Upper lobe of right lung (tissue), 1 donor: ENCODE measurements around the gene CHRNA10. TPM values are rescaled to one million over a fixed set of nuclear protein-coding genes. Genes with fewer than 3 reads are reported as not detected.

Experiments
- ATAC-seq: fragments of 200-7000 bp; cut with Tn5 transposase; one replicate; pipeline ENCODE4 v1.9.1; 2020; ENCODE audit warnings: mild to moderate bottlenecking, moderate library complexity
- DNase-seq: peaks from one replicate; pipeline ENCODE4 v3.0.0-alpha.2; 2020
- H3K27ac ChIP-seq: fragments of 200-600 bp; one replicate; pipeline ENCODE4 v1.8.0; 2022
- H3K27me3 ChIP-seq: fragments of 200-600 bp; one replicate; pipeline ENCODE4 v1.8.0; 2022; ENCODE audit warnings: mild to moderate bottlenecking
- H3K36me3 ChIP-seq: fragments of 200-600 bp; one replicate; pipeline ENCODE4 v1.8.0; 2022
- H3K4me1 ChIP-seq: fragments of 200-600 bp; one replicate; pipeline ENCODE4 v1.8.0; 2022
- H3K4me3 ChIP-seq: fragments of 200-600 bp; one replicate; pipeline ENCODE4 v1.8.0; 2022; ENCODE audit warnings: mild to moderate bottlenecking
- H3K9me3 ChIP-seq: fragments of 200-600 bp; one replicate; pipeline ENCODE4 v1.8.0; 2022
- intact Hi-C: fragments of 100-400 bp; cut with DNase I; formaldehyde crosslinking; loops from one replicate; pipeline ENCODE4 v1.11.0; 2022
- total RNA-seq: library from RNA; stranded (reverse); fragmentation: NEBNext Ultra II Directional; extraction: Animal tissue kit (Norgen Biotek cat#: 25700); gene quantifications from one replicate; pipeline ENCODE4 v1.2.1, GENCODE V29; 2021
- TF ChIP-seq, protein P1 (sequence below): fragments of 200-600 bp; IDR thresholded peaks from one replicate; pipeline ENCODE4 v1.8.0; 2022; ENCODE audit warnings: antibody characterized with exemption
- donor health status: DM: no; HTN: yes; CAD: no; lungs with severe emphysema.

Gene CHRNA10
- total RNA-seq, 1 donor from 2014 or later: 1.2 TPM

DNA sequence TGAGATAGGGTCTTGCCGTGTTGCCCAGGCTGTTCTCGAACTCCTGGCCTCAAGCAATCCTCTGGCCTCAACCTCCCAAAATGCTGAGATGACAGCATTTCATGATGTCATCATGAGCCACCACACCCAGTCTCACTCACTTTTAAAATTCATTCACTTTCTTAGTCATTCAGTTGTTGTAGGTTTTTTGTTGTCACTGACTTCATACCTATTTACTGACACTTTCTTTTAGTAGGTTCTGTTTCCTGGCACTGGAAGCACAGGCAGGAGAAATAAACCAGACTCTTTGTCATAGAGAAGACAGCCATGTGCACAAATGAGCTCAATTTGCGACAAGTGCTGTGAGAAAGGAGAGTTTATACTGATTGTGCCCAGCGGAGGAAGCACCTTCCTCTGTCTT, 39.9 kb downstream of the CHRNA10 start:
- H3K4me1 ChIP-seq: no peaks in the 10 kb centered on the region
- no peak for ATAC-seq
- H3K4me3 ChIP-seq: no peak overlapping the region
- no peaks in the 10 kb centered on the region for H3K9me3 ChIP-seq
- no peak overlapping the region for H3K27ac ChIP-seq
- intact Hi-C loops: no loop called here
- H3K36me3 ChIP-seq: no peaks in the 10 kb centered on the region
- no peak for DNase-seq
- no peaks in the 10 kb centered on the region for H3K27me3 ChIP-seq
- TF ChIP-seq, protein P1, sequence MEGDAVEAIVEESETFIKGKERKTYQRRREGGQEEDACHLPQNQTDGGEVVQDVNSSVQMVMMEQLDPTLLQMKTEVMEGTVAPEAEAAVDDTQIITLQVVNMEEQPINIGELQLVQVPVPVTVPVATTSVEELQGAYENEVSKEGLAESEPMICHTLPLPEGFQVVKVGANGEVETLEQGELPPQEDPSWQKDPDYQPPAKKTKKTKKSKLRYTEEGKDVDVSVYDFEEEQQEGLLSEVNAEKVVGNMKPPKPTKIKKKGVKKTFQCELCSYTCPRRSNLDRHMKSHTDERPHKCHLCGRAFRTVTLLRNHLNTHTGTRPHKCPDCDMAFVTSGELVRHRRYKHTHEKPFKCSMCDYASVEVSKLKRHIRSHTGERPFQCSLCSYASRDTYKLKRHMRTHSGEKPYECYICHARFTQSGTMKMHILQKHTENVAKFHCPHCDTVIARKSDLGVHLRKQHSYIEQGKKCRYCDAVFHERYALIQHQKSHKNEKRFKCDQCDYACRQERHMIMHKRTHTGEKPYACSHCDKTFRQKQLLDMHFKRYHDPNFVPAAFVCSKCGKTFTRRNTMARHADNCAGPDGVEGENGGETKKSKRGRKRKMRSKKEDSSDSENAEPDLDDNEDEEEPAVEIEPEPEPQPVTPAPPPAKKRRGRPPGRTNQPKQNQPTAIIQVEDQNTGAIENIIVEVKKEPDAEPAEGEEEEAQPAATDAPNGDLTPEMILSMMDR: no peak

DNA sequence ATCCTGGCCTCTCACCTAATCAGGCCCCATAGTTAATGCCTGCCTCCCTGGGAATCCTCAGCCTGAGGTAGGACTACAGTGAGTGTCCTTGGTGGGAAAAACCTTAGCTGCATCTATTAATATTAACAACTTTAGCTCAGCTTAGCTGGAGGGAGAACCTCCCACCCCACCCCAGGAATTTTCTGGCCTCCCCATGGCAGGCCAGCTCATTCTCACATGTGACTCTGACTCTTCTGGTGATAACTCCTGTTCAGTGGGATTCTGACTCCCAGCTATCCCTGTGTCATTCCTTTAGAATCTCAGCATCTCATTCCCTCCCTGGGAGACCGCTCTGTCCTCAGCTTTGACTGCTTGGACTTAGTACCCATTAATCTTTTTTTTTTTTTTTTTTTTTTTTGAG, 43.9 kb downstream of the CHRNA10 start:
- Histone ChIP-seq H3K4me1 (no peaks in the 10 kb centered on the region), H3K27ac (no peak overlapping the region), H3K4me3 (no peak overlapping the region), H3K9me3 (no peaks in the 10 kb centered on the region), H3K36me3 (no peaks in the 10 kb centered on the region), H3K27me3 (no peaks in the 10 kb centered on the region)
- ATAC-seq (no peak), DNase-seq (no peak)
- TF ChIP-seq, protein P1: no peak
- intact Hi-C loops: no loop called here

DNA sequence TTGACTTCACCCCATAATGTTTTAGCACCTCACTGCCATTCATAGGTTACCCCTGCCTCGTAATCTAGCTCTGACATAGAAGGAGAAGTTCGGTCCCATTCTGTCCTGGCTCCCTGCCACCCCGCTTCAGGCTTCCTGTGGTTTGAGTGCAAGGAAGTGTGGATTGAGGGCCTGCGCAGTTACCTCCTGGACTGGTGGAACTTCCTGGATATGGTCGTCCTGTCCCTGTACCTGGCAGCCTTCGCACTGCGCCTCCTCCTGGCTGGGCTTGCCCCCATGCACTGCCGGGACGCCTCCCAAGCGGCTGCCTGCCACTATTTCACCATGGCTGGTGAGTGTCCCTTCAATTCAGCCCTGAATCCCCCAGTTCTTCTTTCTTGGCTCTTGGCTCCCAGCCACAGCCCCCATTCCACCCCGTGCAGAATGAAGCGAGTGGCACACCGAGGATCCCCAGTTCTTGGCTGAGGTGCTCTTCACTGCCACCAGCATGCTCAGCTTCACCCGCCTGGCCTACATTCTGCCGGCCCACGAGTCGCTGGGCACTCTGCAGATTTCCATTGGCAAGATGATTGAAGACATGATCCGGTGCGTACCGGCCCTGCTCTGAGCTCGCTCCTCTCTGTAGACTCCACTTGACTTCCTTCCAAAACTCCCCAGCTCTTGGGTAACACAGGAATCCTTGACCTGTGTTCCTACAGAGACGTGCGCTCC, 44.8 kb downstream of the CHRNA10 start:
- TF ChIP-seq, protein P1: no peak
- Histone ChIP-seq H3K4me1 (no peaks in the 10 kb centered on the region), H3K27ac (no peak overlapping the region), H3K4me3 (peak overlapping the region; percentile 16), H3K36me3 (no peaks in the 10 kb centered on the region), H3K9me3 (no peaks in the 10 kb centered on the region), H3K27me3 (no peaks in the 10 kb centered on the region)
- intact Hi-C loops: no loop called here
- DNase-seq: peak; percentile 81
- ATAC-seq: peak; percentile 81

DNA sequence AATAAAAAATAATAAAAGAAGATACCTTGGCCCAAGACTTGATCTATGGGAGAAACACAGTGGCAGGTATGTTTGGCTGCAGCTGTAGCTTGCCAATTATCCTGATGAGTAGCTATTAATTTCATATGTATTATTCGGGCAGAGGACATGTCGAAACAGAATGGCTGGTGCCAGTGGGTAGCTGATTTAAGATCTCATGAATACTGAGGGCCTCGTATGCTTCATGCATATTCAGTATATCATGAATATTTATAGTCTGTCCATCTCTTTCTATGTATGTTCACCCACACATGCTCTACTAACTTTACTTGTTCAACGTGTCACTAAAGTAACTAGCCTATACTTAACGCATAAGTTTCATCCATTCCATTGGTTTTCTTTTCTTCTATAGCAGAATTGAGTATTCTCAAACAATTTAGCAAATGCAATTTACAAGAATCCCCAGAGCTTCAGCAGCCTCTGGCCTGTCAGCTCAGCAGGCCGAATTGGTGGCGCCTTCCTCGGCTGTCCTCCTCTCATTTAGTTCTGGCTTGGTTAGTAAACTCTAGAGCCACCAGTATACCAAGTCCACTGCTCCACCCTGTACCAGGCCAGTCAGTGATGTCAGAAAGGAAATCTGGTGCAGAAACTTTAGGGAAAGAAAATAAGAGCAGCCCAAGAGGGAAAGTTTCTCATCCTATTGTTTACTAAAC, 47.3 kb downstream of the CHRNA10 start:
- Histone ChIP-seq H3K4me3 (no peak overlapping the region), H3K27me3 (no peaks in the 10 kb centered on the region), H3K36me3 (no peaks in the 10 kb centered on the region), H3K4me1 (no peaks in the 10 kb centered on the region), H3K9me3 (no peaks in the 10 kb centered on the region), H3K27ac (no peak overlapping the region)
- ATAC-seq (no peak), DNase-seq (peak; percentile 22)
- TF ChIP-seq, protein P1: no peak
- intact Hi-C loops: no loop called here

DNA sequence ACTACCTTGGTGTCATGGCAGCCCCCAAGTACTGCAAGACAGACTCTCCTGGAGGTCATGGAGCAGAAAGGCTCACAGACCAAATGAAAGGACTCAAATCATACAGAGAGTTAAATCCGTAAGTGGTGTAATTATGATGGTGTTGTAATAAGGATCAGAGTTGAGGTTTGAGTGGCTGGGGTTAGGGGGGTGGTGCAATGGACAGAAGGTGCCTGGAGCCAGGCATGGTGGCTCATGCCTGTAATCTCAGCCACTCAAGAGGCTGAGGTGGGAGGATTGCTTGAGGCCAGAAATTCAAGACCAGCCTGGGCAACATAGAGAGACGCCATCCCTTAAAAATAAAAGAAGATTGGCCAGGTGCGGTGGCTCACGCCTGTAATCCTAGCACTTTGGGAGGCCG, 48.1 kb downstream of the CHRNA10 start:
- H3K27ac ChIP-seq: no peak overlapping the region
- H3K36me3 ChIP-seq: no peaks in the 10 kb centered on the region
- TF ChIP-seq, protein P1: no peak
- intact Hi-C loops: no loop called here
- H3K4me1 ChIP-seq: no peaks in the 10 kb centered on the region
- peak; percentile 21 for DNase-seq
- H3K9me3 ChIP-seq: no peaks in the 10 kb centered on the region
- ATAC-seq: peak; percentile 34
- H3K27me3 ChIP-seq: no peaks in the 10 kb centered on the region
- H3K4me3 ChIP-seq: no peak overlapping the region
